Kidney epithelial cell (primary cell): Measurements from ENCODE around the gene RAD51C. TPM values are rescaled to one million over a fixed set of nuclear protein-coding genes. Genes with fewer than 3 reads are reported as not detected.
"Not testable (repeated sequence)": the region's sequence is repeated elsewhere in the genome, so short reads cannot be mapped to it uniquely, and the experiment has no call there.

Experiments
- DNase-seq: peaks from one replicate; pipeline ENCODE4 v3.0.0-alpha.2; 2010; ENCODE audit warnings: low read depth
- H3K27me3 ChIP-seq: 2 replicates; pipeline ENCODE4 v1.6.0; 2011; ENCODE audit warnings: low read length; ENCODE audit not compliant: control insufficient read depth, insufficient read depth
- H3K36me3 ChIP-seq: 2 replicates; pipeline ENCODE4 v1.5.1; 2011; ENCODE audit warnings: low read length; ENCODE audit not compliant: control insufficient read depth, insufficient read depth
- H3K4me3 ChIP-seq: 2 replicates; pipeline ENCODE4 v1.5.1; 2011; ENCODE audit warnings: low read depth, mild to moderate bottlenecking, control low read depth, low read length
- total RNA-seq: library from RNA; depleted of rRNA; stranded (reverse); fragments of >200 nt; gene quantifications from 2 replicates; pipeline ENCODE4 v1.2.3, GENCODE V29; 2015
- TF ChIP-seq, protein P1 (sequence below): IDR thresholded peaks from 2 replicates; pipeline ENCODE4 v1.5.1; 2011; ENCODE audit warnings: mild to moderate bottlenecking, moderate library complexity, low read length, control low read depth, inconsistent platforms; ENCODE audit not compliant: insufficient read depth, poor library complexity, severe bottlenecking

RAD51C gene
- 26.9 and 34.0 TPM in 2 replicates for total RNA-seq

DNA sequence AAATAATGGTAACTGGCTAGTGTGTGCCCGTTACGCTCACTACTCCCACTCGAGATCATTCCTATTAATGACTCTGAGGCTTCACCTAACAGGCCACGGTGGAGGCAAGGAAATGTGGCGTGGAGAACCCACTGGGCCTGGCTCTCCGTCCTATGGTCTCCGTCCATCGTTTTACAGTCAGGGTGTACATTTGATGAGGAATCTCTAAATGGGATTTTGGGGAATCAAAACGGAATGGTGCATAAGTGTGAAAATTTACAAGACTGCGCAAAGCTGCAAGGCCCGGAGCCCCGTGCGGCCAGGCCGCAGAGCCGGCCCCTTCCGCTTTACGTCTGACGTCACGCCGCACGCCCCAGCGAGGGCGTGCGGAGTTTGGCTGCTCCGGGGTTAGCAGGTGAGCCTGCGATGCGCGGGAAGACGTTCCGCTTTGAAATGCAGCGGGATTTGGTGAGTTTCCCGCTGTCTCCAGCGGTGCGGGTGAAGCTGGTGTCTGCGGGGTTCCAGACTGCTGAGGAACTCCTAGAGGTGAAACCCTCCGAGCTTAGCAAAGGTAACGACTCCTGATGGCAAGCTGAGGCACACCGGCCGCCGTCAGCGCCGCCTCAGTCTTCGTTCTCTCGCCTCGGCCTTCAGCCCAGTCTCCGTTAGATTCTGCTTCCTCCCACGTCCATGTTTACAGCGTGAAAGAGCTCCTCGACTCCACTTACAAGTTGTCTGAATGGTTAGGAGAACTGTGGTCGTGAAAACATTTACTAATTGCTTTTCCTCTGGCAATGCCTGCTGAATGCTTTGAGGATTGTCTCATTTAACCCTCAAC lies at the start of gene RAD51C:
Gene RAD51C (plus strand): TSS at position 364 of the 817 bp plus-strand sequence. CDS start 42 bp downstream, at position 406.
- Histone ChIP-seq H3K27me3 (no peaks in the 10 kb centered on the region), H3K4me3 (peak within 1 kb of the TSS; percentile 79), H3K36me3 (no peaks in the 10 kb centered on the region)
- DNase-seq = peak; percentile 44
- TF ChIP-seq, protein P1, sequence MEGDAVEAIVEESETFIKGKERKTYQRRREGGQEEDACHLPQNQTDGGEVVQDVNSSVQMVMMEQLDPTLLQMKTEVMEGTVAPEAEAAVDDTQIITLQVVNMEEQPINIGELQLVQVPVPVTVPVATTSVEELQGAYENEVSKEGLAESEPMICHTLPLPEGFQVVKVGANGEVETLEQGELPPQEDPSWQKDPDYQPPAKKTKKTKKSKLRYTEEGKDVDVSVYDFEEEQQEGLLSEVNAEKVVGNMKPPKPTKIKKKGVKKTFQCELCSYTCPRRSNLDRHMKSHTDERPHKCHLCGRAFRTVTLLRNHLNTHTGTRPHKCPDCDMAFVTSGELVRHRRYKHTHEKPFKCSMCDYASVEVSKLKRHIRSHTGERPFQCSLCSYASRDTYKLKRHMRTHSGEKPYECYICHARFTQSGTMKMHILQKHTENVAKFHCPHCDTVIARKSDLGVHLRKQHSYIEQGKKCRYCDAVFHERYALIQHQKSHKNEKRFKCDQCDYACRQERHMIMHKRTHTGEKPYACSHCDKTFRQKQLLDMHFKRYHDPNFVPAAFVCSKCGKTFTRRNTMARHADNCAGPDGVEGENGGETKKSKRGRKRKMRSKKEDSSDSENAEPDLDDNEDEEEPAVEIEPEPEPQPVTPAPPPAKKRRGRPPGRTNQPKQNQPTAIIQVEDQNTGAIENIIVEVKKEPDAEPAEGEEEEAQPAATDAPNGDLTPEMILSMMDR = no peak

DNA sequence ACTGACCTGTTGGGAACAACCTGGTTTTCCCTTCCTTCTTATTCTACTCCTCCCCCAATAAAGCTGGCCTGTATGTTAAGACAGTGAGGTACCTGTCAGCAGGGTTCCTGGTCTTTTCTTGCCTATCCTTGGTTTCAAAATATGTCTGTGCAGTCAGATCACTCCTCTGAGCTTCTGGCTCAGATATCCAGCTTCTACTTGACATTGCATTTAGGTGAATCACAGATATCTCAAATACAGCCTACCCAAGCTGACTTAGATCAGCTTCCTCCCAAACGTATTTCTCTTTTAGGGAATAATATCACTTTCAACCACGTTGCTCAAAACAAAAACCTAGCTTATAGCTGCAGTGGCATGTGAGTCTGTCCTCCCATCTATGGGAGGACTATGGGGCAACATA lies 49.3 kb upstream of the RAD51C start:
- TF ChIP-seq, protein P1 = no peak
- Histone ChIP-seq H3K4me3 (no peak overlapping the region), H3K36me3 (no peaks in the 10 kb centered on the region), H3K27me3 (no peaks in the 10 kb centered on the region)
- DNase-seq = peak; percentile 28

DNA sequence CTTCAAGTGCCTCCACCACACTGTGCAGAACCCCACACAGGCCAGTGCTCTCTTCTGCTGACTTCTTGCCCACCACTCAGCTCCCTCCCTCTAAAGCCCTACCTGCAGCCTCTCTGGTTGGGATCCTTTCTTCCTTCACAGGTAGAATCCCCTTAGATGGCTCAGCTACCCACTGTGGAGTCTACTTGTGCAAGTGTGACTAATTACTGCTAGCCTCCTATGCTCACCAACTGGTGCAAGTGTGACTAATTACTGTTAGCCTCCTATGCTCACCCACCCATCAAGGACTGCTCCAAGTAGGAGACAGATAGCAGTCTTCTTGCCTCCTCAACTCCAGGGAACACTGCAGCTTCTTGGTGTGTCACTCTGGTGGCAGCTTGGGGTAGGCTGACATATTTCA lies 44.2 kb upstream of the RAD51C start:
- no peak for DNase-seq
- H3K27me3 ChIP-seq = no peaks in the 10 kb centered on the region
- TF ChIP-seq, protein P1 = no peak
- no peaks in the 10 kb centered on the region for H3K36me3 ChIP-seq
- no peak overlapping the region for H3K4me3 ChIP-seq

DNA sequence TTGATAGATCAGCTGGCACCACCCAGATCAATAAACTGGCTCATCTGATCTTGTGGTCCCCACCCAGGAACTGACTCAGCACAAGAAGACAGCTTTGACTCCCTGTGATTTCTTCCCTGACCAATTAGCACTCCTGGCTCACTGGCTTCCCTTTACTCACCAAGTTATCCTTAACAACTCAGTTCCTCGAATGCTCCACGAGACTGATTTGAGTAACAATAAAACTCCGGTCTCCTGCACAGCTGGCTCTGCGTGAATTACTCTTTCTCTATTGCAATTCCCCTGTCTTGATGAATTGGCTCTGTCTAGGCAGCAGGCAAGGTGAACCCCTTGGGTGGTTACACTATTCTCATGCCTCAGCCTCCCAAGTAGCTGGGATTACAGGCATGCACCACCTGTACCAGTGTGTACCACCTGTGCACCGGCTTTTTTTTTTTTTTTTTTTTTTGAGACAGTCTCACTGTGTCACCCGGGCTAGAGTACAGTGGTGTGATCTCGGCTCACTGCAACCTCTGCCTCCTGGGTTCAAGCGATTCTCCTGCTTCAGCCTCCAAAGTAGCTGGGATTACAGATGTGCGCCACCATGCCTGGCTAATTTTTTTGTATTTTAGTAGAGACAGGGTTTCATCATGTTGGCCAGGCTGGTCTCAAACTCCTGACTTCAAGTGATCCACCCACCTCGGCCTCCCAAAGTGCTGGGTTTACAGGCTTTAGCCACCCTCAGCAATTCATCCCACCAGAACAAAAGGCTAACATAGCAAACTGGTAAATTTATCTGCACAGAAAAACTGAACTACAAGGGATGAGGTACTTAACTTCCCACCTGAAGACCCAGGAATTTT lies 34.2 kb upstream of the RAD51C start:
- not testable (repeated sequence) for H3K4me3 ChIP-seq, H3K36me3 ChIP-seq, DNase-seq, H3K27me3 ChIP-seq

DNA sequence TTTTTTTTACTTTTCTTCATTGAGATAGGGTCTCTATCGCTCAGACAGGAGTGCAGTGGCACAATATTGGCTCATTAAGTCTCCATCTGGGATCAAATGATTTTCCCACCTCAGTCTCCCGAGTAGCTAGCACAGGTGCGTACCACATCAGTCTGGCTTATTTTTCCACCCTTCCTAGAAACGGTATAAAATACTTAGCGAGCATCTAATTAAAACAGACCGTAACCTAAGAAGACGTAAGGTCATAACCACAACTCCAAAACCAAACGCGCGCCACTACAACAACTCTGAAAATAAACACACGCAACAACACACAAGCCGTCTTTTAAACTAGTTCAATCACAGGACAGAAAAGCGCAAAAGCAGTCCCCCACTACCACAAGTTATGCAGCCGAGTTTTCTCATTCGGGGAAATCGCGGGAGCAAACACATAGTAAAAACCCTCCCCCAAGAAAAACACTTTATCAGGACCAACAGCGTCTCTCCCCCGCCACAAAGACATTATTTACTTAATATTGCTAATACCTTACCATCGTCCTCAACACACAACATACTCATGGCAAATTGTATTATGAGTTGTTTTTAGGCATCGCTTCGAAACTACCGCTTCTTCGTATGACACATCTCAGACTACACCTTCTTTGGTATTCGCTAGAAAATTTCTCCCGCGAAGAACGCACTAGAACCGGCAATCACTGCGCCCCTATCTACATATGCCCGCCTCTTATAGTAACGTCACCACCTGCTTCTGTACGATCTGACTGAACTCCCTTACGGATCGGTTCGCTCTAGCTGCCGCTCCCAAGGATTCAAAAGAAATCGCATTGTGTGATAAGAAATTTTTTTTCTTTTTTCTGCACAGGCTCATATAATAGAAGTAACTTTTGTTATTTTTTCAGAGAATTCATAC lies 33.3 kb upstream of the RAD51C start:
- TF ChIP-seq, protein P1 = no peak
- Histone ChIP-seq H3K4me3 (peak overlapping the region; percentile 41), H3K36me3 (no peaks in the 10 kb centered on the region), H3K27me3 (no peaks in the 10 kb centered on the region)
- peak; percentile 95 for DNase-seq

DNA sequence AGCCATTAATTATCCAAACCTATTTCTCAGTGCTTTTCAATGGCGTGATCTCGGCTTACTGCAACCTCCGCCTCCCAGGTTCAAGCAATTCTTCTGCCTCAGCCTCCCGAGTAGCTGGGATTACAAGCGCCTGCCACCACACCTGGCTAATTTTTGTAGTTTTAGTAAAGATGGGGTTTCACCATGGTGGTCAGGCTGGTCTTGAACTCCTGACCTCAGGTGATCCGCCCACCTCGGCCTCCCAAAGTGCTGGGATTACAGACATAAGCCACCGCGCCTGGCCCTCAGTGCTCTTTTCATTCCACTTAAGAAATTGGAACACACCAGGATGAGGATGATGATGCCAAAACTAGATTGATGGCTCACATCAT lies 32.7 kb upstream of the RAD51C start:
- DNase-seq, H3K27me3 ChIP-seq, H3K36me3 ChIP-seq: not testable (repeated sequence)
- H3K4me3 ChIP-seq = peak overlapping the region; percentile 41
